ENCODE results near the gene ARSA.
"Not testable (repeated sequence)": the region's sequence is repeated elsewhere in the genome, so short reads cannot be mapped to it uniquely, and the experiment has no call there.

Gene ARSA

GRCh38 chr22:50654664-50655063 is 26.7 kb upstream of the ARSA start:
- not testable (repeated sequence) for DNase-seq

- DNase-seq, result no peak
Measured at GRCh38 chr22:50653256-50653655, 25.3 kb upstream of the ARSA start.

GRCh38 chr22:50643821-50644101 is 15.8 kb upstream of the ARSA start:
- not testable (repeated sequence) for DNase-seq

GRCh38 chr22:50643021-50643820 is 15.3 kb upstream of the ARSA start:
- not testable (repeated sequence) for DNase-seq

- peak; percentile 46 for DNase-seq
Measured at GRCh38 chr22:50641696-50642607, 14.0 kb upstream of the ARSA start.

GRCh38 chr22:50640857-50641647 is 13.1 kb upstream of the ARSA start:
- DNase-seq, result no peak

- not testable (repeated sequence) for DNase-seq
Measured at GRCh38 chr22:50640296-50640695, 12.3 kb upstream of the ARSA start.

GRCh38 chr22:50635591-50635990 is 7.6 kb upstream of the ARSA start:
- no peak for DNase-seq

GRCh38 chr22:50633771-50634170 is 5.8 kb upstream of the ARSA start:
- DNase-seq, result no peak

GRCh38 chr22:50633086-50633485 is 5.1 kb upstream of the ARSA start:
- no peak for DNase-seq

- no peak for DNase-seq
Measured at GRCh38 chr22:50630376-50630775, 2.4 kb upstream of the ARSA start.

- no peak for DNase-seq
Measured at GRCh38 chr22:50628543-50629134, 687 bp upstream of the ARSA start.

GRCh38 chr22:50626850-50627641 is 906 bp downstream of the ARSA start:
- no peak for DNase-seq

- DNase-seq, result no peak
Measured at GRCh38 chr22:50626314-50626849, 1.6 kb downstream of the ARSA start.

GRCh38 chr22:50625568-50626313 is 2.2 kb downstream of the ARSA start:
- no peak for DNase-seq

- no peak for DNase-seq
Measured at GRCh38 chr22:50625131-50625567, 2.8 kb downstream of the ARSA start.

GRCh38 chr22:50624347-50625130 is 3.4 kb downstream of the ARSA start:
- no peak for DNase-seq

GRCh38 chr22:50622723-50623327 is 5.1 kb downstream of the ARSA start:
- DNase-seq, result no peak

- no peak for DNase-seq
Measured at GRCh38 chr22:50621948-50622722, 5.8 kb downstream of the ARSA start.

Measured in femur (tissue), 1 donor.